DMS153 treated with DMSO at 0.1 percent for 48 hours (cell line): Measurements from ENCODE around the gene GARS1.
"Not testable (repeated sequence)": the region's sequence is repeated elsewhere in the genome, so short reads cannot be mapped to it uniquely, and the experiment has no call there.

Experiments used
- DNase-seq: peaks from one replicate; lab custom pipeline; 2025; ENCODE audit not compliant: unreplicated experiment; lab: John Stamatoyannopoulos, UW

Gene GARS1

DNA sequence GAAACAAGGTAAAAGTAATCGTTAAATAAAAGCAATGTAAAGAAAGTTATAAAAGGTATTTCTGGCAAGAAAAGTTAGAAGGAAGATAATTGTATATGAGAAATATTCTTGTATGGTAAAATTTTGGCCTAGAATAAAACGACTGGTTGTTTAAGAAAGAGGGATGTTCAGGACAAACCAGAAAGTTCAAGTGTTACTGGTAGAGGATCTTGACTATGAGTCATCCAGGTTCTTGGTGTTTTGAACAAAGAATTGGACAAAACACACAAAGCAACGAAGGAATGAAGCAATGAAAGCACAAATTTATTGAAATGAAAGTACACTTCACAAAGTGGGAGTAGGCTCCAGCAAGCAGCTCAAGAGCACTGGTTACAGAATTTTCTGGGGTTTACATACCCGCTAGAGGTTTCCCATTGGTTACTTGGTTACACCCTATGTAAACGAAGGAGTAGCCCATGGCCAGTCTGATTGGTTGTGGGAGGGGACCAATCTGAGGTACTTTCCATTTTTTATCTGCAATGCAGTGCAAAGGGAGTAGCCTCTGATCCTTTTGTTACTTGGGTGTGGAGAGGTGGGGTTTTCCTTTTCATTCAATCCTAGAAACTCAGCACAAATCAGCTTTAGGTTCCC lies 22.4 kb upstream of the GARS1 start:
- no peak for DNase-seq

DNA sequence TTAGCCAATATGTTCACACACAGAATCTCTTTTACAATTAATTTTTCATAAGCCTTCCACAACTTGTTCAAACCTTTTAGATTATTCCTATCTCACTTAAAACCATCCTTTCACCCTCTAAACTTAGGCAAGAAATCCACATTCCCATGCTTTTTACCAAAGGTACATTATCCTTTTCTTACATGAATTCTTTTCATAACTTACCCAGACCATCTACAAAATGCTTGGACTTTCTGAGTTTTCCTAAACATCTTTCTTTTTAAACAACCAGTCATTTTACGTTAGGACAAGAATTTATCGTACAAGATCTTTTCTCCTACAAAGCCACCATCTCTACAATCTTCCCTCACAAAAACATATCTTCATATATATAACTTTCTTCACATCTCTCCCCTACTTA lies 18.8 kb upstream of the GARS1 start:
- DNase-seq: no peak

DNA sequence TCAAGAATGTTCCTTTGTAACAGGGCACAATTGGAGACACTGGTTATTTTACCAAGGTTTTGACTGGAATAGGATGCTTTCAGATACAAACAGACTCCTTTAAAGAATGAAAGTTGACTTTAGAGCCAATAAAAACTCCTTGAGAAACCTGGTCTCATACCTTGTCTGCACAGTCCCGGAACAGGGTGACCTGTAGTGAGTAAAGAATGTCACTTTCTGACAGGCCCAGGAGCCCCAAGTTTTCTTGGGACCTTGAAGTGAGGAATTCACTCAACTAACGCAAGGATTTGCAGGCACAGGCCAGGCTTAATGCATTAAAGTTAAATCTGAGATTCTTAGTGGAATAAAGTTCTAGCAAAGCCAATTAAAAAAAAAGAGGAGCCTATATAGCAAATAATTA lies 11.5 kb upstream of the GARS1 start:
- no peak for DNase-seq

DNA sequence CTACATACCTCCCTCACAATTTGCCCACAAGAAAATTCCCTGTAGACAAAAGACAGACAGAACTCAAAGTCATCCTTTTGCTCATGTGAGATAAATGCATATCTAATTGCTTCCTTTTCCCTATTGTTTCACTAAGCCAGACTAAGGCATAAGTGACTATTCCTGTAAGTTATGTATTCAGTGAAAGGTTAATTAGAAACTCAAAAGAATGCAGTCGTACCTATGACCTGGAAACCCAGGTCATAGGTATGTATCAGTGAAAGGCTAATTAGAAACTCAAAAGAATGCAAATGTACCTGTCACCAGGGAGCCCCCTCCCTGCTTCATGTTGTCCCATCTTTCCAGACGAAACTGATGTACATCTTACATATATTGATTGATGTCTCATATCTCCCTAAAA lies 10.3 kb upstream of the GARS1 start:
- no peak for DNase-seq

DNA sequence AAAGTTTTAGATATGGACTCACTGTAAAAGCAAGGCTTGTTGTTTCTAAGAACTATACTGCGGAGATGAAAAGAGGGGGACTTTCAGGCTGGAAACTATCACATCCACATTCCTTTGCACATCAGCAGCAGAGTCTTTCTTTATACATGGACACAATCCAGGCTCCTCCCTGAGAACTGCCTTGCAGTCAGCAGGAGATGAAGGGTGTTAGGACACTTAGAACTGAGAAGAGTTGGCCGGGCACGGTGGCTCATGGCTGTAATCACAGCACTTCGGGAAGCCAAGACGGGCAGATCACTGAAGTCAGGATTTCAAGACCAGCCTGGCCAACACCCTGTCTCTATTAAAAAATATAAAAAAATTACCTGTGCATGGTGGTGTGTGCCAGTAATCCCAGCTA lies 9.7 kb upstream of the GARS1 start:
- DNase-seq: no peak

DNA sequence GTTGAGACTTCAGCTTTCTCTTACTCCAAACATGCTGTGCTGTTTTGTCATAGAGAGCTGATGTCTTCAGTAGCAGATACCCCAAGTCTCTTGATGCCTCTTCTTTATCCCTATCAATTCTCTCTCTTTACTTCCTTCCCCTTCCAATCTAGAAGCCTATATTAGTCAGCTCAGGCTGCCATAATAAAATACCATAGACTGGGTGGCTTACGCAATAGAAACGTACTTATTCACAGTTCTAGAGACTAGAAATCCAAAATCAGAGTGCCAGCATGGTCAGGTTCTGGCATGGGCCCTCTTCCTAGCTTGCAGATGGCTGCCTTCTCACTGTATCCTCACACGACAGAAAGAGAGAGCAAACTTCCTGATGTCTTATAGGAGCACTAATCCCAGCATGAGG lies 9.0 kb upstream of the GARS1 start:
- no peak for DNase-seq

DNA sequence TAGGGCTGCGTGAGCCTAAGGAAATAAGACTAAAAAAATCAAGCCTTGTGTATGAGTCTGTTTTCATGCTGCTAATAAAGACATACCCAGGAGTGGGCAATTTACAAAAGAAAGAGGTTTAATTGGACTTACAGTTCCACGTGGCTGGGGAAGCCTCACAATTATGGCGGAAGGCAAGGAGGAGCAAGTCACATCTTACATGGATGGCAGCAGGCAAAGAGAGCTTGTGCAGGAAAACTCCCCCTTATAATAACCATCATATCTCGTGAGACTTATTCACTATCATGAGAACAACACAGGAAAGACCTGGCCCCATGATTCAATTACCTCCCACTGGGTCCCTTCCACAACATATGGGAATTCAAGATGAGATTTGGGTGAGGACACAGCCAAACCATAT lies 7.1 kb upstream of the GARS1 start:
- DNase-seq: not testable (repeated sequence)

DNA sequence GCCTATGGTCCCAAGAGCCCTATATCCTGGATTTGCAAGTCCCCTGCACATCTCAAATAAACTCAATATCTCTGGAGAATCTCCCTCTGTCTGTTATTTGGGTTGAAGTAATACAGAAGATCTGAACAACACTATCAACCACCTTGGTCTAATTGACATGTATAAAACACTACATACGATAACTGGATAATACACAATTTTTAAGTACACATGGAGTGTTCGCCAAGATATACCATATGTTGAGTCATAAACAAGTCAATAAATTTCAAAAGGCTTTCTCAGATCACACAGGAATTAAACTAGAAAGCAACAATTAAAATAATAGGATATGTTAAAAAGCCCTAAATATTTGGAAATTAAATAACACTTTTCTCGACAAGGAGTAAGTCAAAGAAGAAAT lies 5.6 kb upstream of the GARS1 start:
- no peak for DNase-seq

DNA sequence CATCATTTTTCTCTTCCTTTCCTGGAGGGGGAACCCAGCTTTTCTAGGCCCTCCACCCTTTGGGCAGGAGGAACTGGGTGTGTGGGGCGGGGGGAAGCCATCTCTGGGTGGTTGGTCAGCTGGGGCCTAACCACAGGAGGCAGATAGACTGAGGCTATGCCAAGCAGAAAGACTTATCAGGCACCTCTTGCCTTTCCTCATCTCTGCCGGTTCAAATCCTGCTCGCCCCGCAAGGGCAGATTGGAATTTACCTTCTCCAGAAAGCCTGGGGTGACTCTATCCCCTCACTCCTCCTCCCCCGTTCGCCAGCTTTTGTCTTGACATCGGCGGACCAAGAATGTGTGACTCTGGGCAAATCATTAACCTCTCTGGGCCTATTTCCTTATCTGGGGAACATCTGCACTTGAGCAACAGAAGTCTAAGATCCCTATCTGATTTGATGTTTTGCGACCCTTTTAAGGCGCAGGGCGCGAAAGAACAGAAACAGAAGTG lies 584 bp upstream of the GARS1 start:
- DNase-seq: peak; percentile 85

DNA sequence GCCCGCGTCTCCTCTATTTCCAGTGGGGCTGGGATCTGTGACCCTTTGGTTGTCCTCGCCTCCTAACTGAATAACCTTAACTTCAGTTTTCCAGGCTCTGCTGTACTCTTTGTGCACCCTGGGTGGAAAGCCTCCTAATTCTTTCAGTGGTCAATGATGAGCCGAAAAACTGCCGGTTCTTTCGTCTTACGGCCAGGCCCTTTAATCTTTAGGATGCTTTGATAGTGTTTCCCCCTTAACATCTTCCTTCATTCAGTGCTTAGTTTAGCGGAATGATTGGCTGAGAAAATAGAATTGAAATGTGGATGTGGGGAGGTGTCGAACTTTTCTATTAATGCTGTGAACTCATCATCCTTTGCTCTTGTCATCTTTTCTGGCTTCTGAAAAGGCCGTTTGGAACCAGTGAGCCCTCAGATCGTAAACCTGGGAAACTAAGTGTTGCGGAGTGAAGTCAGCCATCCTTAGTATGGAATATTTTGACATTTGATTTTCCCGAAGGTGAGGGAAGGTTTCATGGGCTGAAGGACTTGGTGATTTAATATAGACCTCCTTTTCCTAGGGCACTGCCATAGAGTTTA lies 847 bp downstream of the GARS1 start:
- no peak for DNase-seq

DNA sequence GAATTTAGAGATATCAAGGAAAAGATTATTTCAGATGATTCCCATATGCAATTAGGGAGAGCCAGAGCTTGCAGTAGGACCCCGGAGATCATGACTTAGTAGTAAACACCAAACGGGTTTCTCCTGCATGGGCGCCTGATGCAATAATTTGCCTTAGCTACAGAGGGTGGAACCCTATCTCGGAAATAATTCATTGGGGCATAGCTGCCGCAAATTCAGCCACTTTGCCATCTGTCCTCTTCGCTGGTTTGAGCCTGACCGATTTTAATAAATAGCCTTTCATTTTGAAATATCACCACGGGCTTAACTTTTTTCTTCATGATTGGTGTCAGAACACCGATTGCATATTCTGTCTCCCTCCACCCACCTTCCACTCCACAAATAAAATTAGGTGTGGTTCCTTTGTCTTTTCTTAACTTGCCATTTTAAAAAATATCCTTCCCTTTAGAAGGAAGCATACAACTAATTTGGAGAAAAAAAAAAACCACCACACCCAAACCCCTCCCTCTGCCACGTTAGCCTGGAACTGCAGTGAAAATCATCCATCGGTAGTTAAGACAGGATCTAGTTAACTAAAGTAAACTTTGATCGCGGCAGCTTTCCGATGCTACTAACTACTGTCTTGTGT lies 1.4 kb downstream of the GARS1 start:
- DNase-seq: peak; percentile 15

DNA sequence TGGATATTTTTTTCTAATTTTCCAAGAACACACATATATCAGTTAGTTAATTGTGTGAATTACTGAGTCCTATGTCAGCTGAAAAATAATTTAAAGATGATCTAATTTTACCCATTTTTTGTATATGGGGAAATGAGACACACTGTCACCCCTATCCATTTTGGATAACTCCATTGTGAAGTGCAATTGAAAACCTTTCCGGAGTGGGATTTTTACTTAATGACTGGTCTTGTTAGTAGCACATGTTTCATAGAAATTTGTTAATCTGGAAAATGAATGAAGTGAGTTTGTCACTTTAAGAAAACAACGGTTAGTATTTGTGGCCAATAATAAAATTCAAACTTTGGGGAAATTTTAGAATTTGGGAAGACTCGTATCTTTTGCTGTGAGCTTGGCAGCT lies 2.0 kb downstream of the GARS1 start:
- no peak for DNase-seq

DNA sequence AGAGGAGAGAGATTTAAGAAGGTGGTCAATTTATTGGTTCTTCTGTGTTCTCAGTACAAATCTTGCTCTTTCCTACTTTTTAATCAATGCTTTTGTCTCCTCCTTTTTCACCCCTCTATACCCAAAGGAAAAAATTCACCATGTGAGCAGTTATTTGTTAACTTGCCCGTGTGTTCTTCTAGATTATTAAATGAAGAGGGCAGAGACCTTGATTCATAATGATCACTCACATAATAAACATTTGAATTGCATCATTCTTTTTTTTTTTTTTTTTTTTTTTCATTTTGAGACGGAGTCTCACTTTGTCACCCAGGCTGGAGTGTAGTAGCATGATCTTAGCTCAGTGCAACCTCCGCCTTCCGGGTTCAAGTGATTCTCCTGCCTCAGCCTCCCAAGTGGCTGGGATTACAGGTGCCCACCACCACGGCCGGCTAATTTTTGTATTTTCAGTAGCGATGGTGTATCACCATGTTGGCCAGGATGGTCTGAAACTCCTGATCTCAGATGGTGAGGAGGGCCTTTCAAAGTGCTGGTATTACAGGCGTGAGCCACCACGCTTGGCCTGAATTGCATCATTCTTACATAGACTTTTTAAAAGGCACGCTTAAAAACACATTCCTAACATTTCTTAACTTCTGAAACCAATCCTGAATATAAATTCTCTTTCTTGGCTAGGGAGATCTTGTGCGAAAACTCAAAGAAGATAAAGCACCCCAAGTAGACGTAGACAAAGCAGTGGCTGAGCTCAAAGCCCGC lies 3.6 kb downstream of the GARS1 start:
- DNase-seq: no peak

DNA sequence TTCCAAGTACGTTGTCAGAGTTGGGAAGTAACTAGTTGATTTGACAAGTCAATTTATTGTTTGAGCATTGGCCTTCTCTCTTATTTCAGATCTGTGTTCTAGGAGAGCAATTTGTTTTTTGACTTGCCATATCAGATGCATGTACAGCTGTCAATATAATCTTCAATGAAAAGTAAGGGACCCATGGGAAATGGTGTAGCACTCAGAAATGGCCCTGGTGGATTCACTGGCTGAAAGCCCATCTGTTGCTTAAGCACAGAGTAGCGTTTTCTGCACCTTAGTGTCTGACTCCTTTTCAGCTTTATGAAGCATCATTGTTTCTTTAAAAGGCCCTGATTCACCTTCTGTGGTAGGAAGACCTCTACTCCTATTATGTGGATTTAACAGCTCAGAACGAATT lies 10.2 kb downstream of the GARS1 start:
- DNase-seq: no peak

DNA sequence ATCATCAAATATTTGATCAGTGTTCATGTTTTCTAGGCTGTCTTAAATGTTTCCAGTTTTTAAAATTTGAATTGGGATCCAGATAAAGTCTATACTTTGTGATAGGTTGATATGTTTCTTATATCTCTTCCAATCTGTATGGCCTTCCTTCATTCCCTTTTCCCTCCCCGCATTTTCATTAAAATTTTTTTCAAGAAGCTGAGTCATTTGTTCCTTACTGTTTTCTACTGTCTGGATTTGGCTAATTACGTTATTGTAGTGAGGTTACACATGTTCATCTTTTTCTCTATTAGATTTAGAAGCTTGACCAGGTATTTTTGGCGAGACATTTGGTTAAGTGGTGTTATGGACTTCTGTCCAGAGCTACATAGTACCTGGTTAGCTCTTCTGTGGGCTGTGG lies 11.2 kb downstream of the GARS1 start:
- no peak for DNase-seq

DNA sequence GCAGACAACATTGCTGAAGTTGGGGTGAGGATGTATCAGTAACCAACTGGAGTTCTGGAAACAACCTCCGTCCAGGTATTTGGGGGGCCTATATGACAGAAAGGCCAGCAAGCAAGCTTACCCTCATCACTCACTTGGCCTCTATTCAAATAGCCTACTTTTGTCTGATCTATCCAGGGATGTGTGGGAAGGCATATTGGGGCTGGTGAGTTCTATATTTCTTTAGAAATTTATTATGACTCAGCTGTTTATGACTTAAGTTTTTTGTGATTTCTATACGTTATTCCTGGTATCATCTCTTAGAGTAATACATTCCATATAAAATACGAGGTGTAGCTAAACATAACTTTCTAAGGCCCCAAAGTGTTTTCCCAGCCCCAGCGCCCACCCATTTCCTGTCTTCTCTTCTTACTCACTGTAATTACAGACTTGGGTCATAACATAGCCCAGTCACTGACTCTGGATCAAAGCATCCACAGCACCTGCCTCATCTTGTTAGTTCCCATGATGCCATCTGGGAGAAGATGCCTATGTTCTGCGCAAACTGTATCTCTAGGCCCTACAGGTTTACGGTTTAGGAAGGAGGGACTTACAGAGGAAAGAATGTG lies 18.1 kb downstream of the GARS1 start:
- no peak for DNase-seq

DNA sequence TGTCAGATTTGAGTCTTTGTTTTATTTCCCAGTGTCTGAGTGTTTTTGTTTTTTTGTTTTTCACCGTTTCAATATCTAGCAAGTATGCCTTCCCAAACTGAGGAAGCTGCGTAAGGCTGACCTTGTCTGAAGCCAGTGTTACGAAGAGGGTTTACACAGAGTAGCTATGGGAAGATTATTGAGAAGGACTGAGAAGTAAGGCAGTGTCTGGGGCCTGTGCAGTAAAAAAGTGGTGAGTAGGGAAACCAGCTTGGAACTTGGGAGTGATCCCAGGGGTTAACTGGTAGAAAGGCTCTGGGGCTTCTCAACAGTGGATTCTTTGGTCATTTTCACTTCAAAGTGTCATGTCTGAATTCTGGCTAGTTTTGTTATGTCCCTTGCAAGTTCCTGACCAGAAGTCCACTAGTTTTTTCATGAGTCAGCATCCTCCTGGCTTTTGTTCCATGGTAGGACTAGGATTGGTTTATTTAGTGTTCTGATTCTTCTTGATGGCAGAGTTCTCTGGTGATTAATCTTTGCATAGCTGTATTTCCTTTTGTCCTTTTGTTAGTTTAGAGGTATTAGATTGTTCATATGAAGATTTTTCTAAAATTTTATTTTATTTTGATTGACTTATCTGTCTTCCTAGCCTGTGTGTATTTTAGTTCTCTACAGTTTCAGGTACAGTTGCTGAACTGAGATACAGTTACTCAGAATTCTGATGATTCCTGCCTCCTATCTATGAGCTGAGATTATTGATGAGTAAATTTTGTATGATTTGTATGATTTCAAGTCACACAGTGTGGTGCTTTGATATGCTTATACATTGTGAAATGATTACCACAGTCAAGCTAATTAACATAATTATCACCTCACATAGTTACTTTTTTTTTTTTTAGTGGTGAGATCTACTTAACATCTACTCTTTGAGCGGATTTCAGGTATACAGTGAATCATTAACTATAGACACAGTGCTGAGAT lies 19.0 kb downstream of the GARS1 start:
- DNase-seq: no peak

DNA sequence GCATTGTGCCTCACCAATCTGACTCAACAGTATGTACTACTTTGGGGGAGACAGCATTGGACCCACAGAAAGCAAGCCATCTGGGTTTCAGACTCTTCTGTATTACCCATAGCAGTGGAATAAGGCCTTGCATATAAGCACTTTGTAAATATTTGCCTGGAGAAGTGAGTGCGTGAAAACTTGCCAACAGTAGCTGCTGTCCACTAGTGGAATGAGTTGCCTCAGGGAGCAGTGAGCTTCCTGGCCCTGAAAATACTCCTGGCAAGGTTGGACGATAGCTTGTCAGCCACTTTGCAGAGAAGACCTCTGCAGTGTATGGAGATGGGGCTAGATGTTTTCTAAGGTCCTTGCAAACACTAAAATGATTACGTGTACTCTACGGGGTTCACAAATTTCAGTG lies 21.6 kb downstream of the GARS1 start:
- DNase-seq: no peak

DNA sequence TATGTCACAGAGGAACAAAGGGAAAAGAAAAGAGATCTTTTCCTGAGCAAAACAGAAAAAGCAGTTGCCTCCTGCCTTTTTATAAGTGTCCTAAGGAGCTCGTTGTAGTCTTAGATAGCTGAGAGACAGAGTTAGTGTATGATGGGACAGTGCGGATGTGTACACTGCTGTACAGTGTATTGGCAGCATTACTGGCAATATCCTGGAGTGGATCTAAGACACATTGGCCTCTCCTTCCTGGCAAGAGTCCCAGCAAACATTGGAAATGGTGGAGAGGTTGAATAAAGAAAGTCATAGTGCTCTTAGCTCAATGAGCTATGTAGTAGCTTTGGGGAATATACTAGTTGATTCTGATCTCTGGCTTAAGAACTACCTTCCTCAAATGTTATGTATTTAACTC lies 22.7 kb downstream of the GARS1 start:
- no peak for DNase-seq

DNA sequence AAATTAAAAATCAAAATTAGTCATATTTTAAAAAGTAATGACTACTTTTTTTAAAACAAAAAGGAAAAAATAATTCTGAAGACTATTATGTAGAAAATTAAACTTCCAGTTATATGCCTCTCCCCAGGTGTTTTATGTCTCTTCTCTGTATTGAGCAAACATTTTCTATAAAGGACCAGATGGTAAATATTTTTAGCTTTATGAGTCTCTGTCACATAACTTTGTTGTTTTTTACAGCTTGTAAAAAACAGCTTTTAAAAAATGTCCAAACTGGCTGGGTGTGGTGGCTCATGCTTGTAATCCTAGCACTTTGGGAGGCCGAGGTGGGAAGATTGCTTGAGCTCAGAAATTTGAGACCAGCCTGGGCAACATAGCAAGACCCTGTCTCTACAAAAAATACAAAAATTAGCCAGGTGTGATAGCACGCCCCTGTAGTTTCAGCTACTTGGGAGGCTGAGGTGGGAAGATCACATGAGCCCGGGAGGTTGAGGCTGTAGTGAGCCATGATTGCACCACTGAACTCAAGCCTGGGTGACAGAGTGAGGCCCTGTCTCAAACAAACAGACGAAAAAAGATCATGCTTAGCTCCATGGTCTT lies 23.5 kb downstream of the GARS1 start:
- DNase-seq: no peak
